AG09319 (cell line): Measurements from ENCODE around the gene RASAL1.

Source experiments
- DNase-seq: peaks from one replicate; pipeline ENCODE4 v3.0.0-alpha.2; 2010; ENCODE audit warnings: low read depth; ENCODE audit errors: extremely low read depth
- CTCF ChIP-seq: IDR thresholded peaks from 2 replicates; pipeline ENCODE4 v1.5.1; 2011; ENCODE audit warnings: low read depth, mild to moderate bottlenecking, inconsistent platforms, low read length, moderate library complexity

Gene RASAL1

GRCh38 chr12:113116875-113117274, 18.7 kb downstream of the RASAL1 start:
- DNase-seq: no peak
- TF ChIP-seq CTCF: no peak

GRCh38 chr12:113115455-113116126, 20.0 kb downstream of the RASAL1 start:
- TF ChIP-seq CTCF: no peak

GRCh38 chr12:113114447-113115178, 20.9 kb downstream of the RASAL1 start:
- TF ChIP-seq CTCF: no peak
- no peak for DNase-seq

More at GRCh38 chr12:113115455-113116126, 20.0 kb downstream of the RASAL1 start:
- DNase-seq: no peak

GRCh38 chr12:113113397-113113796, 22.2 kb downstream of the RASAL1 start:
- DNase-seq: no peak
- no peak for TF ChIP-seq CTCF

- no peak for TF ChIP-seq CTCF
These were observed 23.3 kb downstream of the RASAL1 start for GRCh38 chr12:113112043-113112899.

GRCh38 chr12:113111247-113111646, 24.3 kb downstream of the RASAL1 start:
- no peak for DNase-seq
- no peak for TF ChIP-seq CTCF

More at GRCh38 chr12:113112043-113112899, 23.3 kb downstream of the RASAL1 start:
- no peak for DNase-seq
